Measurements from ENCODE around the gene CCL27. TPM values are rescaled to one million over a fixed set of nuclear protein-coding genes. Genes with fewer than 3 reads are reported as not detected.

CCL27 gene
- total RNA-seq, 1 donor from 2014 or later, result not detected

DNA sequence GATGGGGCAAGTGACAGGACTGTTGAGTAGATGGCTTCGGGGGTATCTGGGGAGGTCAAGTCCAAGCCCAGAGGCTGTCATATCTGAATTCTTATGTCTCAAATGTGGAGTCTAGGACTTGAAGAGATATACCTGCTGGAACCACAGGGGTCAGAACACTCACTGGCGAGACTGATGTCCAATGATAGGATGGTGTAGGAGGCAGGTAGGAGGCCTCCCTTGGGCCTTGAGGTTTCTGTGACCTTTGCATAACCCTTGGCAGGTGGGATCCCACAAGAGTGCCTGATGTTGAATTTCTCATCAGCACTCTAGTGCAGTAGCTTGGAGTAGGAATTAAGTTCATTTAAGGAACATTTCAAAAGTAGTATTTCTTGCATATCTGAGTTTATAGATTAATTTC, 44.7 kb upstream of the CCL27 start:
- Histone ChIP-seq H3K27me3 (no peaks in the 10 kb centered on the region), H3K4me3 (no peak overlapping the region), H3K36me3 (no peaks in the 10 kb centered on the region), H3K27ac (no peak overlapping the region), H3K4me1 (peaks cover 4% of the 10 kb centered on the region), H3K9me3 (no peaks in the 10 kb centered on the region)
- DNase-seq (ENCODE audit: extremely low spot score in 2 of 2), result no peak
- intact Hi-C loops (cut with DNase I), result no loop called here
- TF ChIP-seq CTCF (IDR thresholded peaks at IDR 0.05), result no peak
- TF ChIP-seq POLR2A (IDR thresholded peaks at IDR 0.05), result no peak
- TF ChIP-seq POLR2AphosphoS5 (IDR thresholded peaks at IDR 0.05; ENCODE audit: insufficient read depth in 1 of 2, low read depth in 1 of 2), result no peak

DNA sequence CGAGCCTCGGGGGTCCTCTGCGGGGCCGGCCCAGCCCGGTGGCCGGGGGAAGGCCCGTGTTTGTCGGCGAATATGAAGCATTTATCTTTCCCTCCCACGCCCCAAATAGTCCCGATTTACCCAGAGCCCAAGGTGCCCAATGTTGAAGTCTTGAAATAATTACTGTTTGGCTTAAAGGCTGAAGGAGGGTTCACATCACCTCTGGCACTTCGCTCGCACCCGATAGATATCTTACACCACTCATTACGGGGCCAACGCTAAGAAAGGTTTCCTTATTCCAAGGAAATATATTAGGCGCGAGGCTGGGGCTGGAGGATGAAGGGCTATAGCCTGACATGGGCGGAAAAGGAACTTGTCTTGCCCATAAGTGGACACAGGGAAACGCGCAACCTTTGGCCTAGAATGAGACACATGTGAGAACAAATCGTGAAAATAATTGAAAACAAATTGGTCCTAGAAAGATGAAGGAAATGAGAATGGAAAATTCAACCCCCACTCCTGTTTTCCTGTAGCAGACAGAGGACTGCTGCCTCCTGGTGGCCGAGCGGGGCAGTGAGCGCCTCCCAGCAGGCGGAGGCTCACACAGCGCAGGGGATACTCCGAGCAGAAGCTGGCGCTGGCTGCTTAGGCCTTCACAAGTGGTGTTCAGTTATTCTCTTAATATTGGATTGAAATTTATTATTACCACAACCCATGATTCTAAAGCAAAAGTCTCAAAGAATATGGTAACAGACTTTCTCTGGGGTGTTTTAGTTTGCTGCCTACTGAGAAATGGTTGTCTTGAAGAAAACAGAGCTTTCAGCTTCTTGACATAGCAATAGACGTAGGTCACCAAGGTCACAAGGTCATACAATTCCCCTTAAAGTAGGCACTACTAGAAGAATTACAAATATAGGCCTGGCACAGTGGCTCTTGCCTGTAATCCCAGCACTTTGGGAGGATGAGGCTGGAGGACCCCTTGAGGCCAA, 39.6 kb upstream of the CCL27 start:
- TF ChIP-seq POLR2A (IDR thresholded peaks at IDR 0.05) (no peak), POLR2AphosphoS5 (IDR thresholded peaks at IDR 0.05; ENCODE audit: insufficient read depth in 1 of 2, low read depth in 1 of 2) (peak; percentile 53 to 80), CTCF (IDR thresholded peaks at IDR 0.05) (peak; percentile 92 to 96 (median 95))
- no peak for DNase-seq (ENCODE audit: extremely low spot score in 2 of 2)
- H3K36me3 ChIP-seq, result no peaks in the 10 kb centered on the region
- H3K27ac ChIP-seq, result peak overlapping the region; percentile 88
- no peaks in the 10 kb centered on the region for H3K27me3 ChIP-seq
- H3K9me3 ChIP-seq, result no peaks in the 10 kb centered on the region
- intact Hi-C loops (cut with DNase I), result no loop called here
- peaks cover 8% of the 10 kb centered on the region for H3K4me1 ChIP-seq
- peak overlapping the region; percentile 60 to 75 for H3K4me3 ChIP-seq

DNA sequence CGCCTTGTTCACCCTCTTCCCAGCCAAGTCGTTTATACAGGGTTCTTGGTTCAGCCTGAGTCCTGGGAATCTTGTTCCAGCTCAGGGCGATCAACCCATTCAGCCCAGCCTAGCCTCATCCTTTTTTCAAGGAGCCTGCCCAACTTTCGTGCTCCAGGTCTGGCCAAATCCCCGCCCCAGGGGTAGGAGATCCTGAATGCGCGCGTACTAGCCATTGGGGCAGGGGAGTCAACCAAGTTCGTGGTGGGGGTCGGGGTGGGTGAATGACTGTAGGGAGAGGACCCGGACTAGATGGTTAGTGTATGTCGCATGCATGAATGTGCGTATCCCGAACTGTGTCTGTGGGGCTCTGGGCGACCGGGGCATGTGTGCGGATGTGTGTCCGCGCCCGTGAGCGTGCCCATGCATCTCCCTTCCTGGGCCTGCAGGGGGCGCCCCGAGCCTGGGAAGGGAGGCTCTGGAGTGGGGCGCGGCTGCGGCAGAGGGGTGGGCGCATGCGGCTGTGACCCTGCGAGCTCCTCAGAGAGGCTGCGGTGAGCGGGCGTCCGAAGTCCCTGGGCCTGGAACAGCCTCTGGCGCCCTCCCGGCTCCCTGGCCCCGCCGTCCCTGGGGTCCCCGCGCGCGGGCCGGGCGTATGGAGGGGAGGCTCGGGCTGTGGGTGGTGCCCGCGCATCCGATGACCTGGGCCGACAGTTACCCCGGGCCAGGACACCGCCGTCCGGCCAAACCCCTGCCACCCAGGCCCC, 38.7 kb upstream of the CCL27 start:
- peak overlapping the region; percentile 60 to 75 for H3K4me3 ChIP-seq
- intact Hi-C loops (cut with DNase I), result no loop called here
- no peak for DNase-seq (ENCODE audit: extremely low spot score in 2 of 2)
- H3K27me3 ChIP-seq, result no peaks in the 10 kb centered on the region
- H3K27ac ChIP-seq, result peak overlapping the region; percentile 88
- no peaks in the 10 kb centered on the region for H3K36me3 ChIP-seq
- no peaks in the 10 kb centered on the region for H3K9me3 ChIP-seq
- peaks cover 8% of the 10 kb centered on the region for H3K4me1 ChIP-seq
- TF ChIP-seq POLR2A (IDR thresholded peaks at IDR 0.05) (no peak), CTCF (IDR thresholded peaks at IDR 0.05) (peak; percentile 73 to 94 (median 80)), POLR2AphosphoS5 (IDR thresholded peaks at IDR 0.05; ENCODE audit: insufficient read depth in 1 of 2, low read depth in 1 of 2) (peak in 1 of 2 donors; percentile 57)

DNA sequence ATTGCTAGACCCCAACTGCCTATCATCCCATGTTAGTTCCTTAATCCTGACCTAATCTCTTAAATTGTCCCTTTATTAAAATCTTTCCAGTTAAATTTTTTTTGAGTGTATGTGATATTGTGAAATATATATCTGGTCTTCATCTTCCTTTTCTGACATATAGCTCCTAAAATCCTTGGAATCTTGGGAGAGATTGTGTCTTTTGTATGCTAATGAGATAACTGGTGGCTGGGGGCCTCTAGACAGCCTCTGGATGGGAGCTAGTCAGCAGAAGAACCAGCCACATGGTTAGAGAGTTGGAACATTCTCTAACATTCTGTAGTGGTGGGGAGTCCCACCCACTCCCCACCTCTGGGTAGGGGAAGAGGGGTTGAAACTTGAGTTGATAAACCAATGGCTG, 32.4 kb upstream of the CCL27 start:
- no peaks in the 10 kb centered on the region for H3K4me1 ChIP-seq
- intact Hi-C loops (cut with DNase I), result no loop called here
- no peak for DNase-seq (ENCODE audit: extremely low spot score in 2 of 2)
- H3K27ac ChIP-seq, result no peak overlapping the region
- no peak for TF ChIP-seq POLR2AphosphoS5 (IDR thresholded peaks at IDR 0.05; ENCODE audit: insufficient read depth in 1 of 2, low read depth in 1 of 2)
- TF ChIP-seq POLR2A (IDR thresholded peaks at IDR 0.05), result no peak
- TF ChIP-seq CTCF (IDR thresholded peaks at IDR 0.05), result no peak
- H3K36me3 ChIP-seq, result no peaks in the 10 kb centered on the region
- H3K9me3 ChIP-seq, result no peaks in the 10 kb centered on the region
- H3K27me3 ChIP-seq, result no peaks in the 10 kb centered on the region
- H3K4me3 ChIP-seq, result no peak overlapping the region

Data from vagina (tissue), 2 donors.